ENCODE measurements around the gene FRZB. TPM values are rescaled to one million over a fixed set of nuclear protein-coding genes. Genes with fewer than 3 reads are reported as not detected.

Gene FRZB
- total RNA-seq, 1 experiment from 2014 or later: 1.9 TPM

- TF ChIP-seq ZNF671 (CRISPR knock-in tag; IDR thresholded peaks at IDR 0.05) (0 out of 2 replicates have a peak, but pooled peaks have one; percentile 9), ZNF138 (CRISPR knock-in tag; conservative IDR thresholded peaks at IDR 0.05) (no peak)
- H3K27ac Mint-ChIP-seq: peak overlapping the region; percentile 95
- POLR2A ChIA-PET: interaction anchor here (0.7 kb wide), 1 partner anchor 369 kb away, joined by 5 read pairs; no protein-coding TSS in a partner anchor
- no peaks in the 10 kb centered on the region; the same call in 1 of the 2 replicates for H3K9me3 Mint-ChIP-seq
- peaks cover 20% of the 10 kb centered on the region for H3K4me1 Mint-ChIP-seq
- H3K27me3 Mint-ChIP-seq (ENCODE audit: low read depth): no peaks in the 10 kb centered on the region
- ATAC-seq (peak; percentile 90), DNase-seq (ENCODE audit: low spot score) (peak; percentile 26)
- CTCF ChIA-PET: interaction anchor here (0.6 to 1.7 kb wide), 9 partner anchors 22 to 342 kb away, joined by 3 to 7 read pairs (median 3); partner anchors contain the start of gene FRZB
- H3K4me3 Mint-ChIP-seq: peak overlapping the region; percentile 1; the same call in 1 of the 2 replicates
- peaks cover 14% of the 10 kb centered on the region for H3K36me3 Mint-ChIP-seq
Measured at GRCh38 chr2:182907081-182907830, 40.8 kb upstream of the FRZB start.

- no peak overlapping the region for H3K27ac Mint-ChIP-seq
- ChIA-PET CTCF (interaction anchor here (1.1 to 1.7 kb wide), 5 partner anchors 36 to 144 kb away, joined by 3 to 7 read pairs (median 6); partner anchors contain the start of gene FRZB), POLR2A (interaction anchor here (0.7 kb wide), 1 partner anchor 368 kb away, joined by 5 read pairs; no protein-coding TSS in a partner anchor)
- no peaks in the 10 kb centered on the region; the same call in 1 of the 2 replicates for H3K9me3 Mint-ChIP-seq
- H3K4me1 Mint-ChIP-seq: peaks cover 20% of the 10 kb centered on the region
- no peaks in the 10 kb centered on the region for H3K27me3 Mint-ChIP-seq (ENCODE audit: low read depth)
- ATAC-seq: no peak
- TF ChIP-seq E2F5 (CRISPR knock-in tag; IDR thresholded peaks at IDR 0.05): no peak
- no peak for TF ChIP-seq ZNF138 (CRISPR knock-in tag; conservative IDR thresholded peaks at IDR 0.05)
- TF ChIP-seq USF2 (CRISPR knock-in tag; IDR thresholded peaks at IDR 0.05): no peak
- TF ChIP-seq E2F4 (CRISPR knock-in tag; IDR thresholded peaks at IDR 0.05; ENCODE audit: borderline replicate concordance, low read depth): no peak
- TF ChIP-seq ZNF416 (CRISPR knock-in tag; IDR thresholded peaks at IDR 0.05): no peak
- no peak for TF ChIP-seq TP53 (CRISPR knock-in tag; IDR thresholded peaks at IDR 0.05)
- no peak for TF ChIP-seq SMAD4 (CRISPR knock-in tag; IDR thresholded peaks at IDR 0.05)
- TF ChIP-seq SMAD3 (CRISPR knock-in tag; IDR thresholded peaks at IDR 0.05; ENCODE audit: borderline replicate concordance): no peak
- TF ChIP-seq NFE2L1 (CRISPR knock-in tag; IDR thresholded peaks at IDR 0.05): no peak
- no peak for TF ChIP-seq SOX15 (CRISPR knock-in tag; IDR thresholded peaks at IDR 0.05)
- no peak for TF ChIP-seq GTF2I (CRISPR knock-in tag; conservative IDR thresholded peaks at IDR 0.05)
- TF ChIP-seq GABPB1 (CRISPR knock-in tag; IDR thresholded peaks at IDR 0.05): no peak
- TF ChIP-seq PRRX2 (CRISPR knock-in tag; IDR thresholded peaks at IDR 0.05): no peak
- TF ChIP-seq TCF7 (CRISPR knock-in tag; IDR thresholded peaks at IDR 0.05; ENCODE audit: low read depth): no peak
- no peak for TF ChIP-seq FOXK1 (CRISPR knock-in tag; IDR thresholded peaks at IDR 0.05)
- no peak for TF ChIP-seq CDX4 (CRISPR knock-in tag; IDR thresholded peaks at IDR 0.05; ENCODE audit: borderline replicate concordance)
- TF ChIP-seq FOXJ3 (CRISPR knock-in tag; IDR thresholded peaks at IDR 0.05; ENCODE audit: borderline replicate concordance): no peak
- no peak for TF ChIP-seq MLX (CRISPR knock-in tag; IDR thresholded peaks at IDR 0.05)
- TF ChIP-seq CREM (CRISPR knock-in tag; IDR thresholded peaks at IDR 0.05): no peak
- DNase-seq (ENCODE audit: low spot score): no peak
- H3K4me3 Mint-ChIP-seq: no peak overlapping the region
- peaks cover 14% of the 10 kb centered on the region for H3K36me3 Mint-ChIP-seq
Measured at GRCh38 chr2:182906454-182906853, 40.0 kb upstream of the FRZB start.
